ENCODE measurements around the gene NNT.

The NNT gene

DNA sequence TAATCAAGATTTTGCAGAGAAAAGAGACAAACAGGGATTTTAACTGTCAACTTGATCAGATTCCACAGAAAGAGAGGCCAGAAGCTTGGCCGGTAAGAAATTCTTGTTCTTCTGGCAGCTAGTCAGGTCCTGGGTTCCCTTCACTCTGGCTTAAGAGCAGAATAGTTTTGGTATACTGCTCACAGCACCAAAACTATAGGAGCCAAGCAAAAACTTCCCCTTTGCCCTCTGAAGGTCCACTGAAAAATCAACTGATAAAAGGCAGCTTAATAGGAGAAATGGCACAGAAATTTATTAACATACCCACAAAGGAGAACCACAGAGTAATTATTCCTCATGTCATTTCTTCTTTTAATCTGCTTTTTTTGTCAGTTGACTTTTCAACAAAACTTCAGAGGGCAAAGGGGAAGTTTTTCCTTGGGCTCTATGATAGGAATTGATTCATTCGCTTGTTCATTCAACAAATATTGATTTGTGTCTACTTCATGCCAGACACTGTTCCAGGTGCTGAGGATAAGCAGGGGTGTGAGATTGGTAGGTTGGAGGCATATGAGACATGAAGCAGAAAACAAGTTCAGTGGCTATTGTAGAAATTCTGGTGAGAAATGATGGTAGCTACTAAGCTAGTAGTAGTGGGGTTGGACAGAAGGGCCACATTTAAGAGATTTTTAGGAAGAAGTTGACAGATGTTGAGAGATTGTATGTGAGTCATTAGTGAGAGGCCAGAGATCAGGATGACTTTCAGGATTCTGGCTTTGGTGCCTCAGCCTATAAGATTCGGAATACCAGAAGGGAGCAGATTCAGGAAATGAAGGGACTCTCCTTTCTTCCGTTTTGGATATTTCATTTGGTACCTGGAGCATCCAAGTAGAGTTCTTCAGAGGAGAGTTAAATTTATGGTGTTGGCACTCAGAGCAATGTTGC is 20.6 kb upstream of the NNT start:
- H3K4me3 ChIP-seq (ENCODE audit: control insufficient read depth in 1 of 7, extremely low read depth in 1 of 7, insufficient read depth in 4 of 7, low read depth in 2 of 7, low read length in 6 of 7): no peak overlapping the region
- CTCF ChIA-PET: no interaction called here
- peaks cover 3 to 9% (median 4%) of the 10 kb centered on the region in 4 experiments for H3K36me3 ChIP-seq (ENCODE audit: control insufficient read depth in 4 of 4, insufficient read depth in 4 of 4, low read length in 3 of 4)
- POLR2A ChIA-PET: no interaction called here
- no peak for DNase-seq
- H3K27ac ChIP-seq (ENCODE audit: insufficient read depth in 1 of 2, low read depth in 1 of 2, low read length in 2 of 2, poor library complexity in 1 of 2, severe bottlenecking in 2 of 2): no peak overlapping the region
- H3K27me3 ChIP-seq (replicated peaks in 2 of 5; ENCODE audit: control insufficient read depth in 4 of 5, insufficient read depth in 5 of 5, low read length in 4 of 5): no peaks in the 10 kb centered on the region
- H3K9me3 ChIP-seq (ENCODE audit: control extremely low read depth in 1 of 5, control insufficient read depth in 4 of 5, insufficient read depth in 2 of 5, low read depth in 1 of 5, low read length in 4 of 5): no peaks in the 10 kb centered on the region
- no peaks in the 10 kb centered on the region for H3K4me1 ChIP-seq (ENCODE audit: control extremely low read depth in 1 of 4, control insufficient read depth in 4 of 4, insufficient read depth in 4 of 4, low read length in 3 of 4)
- 100% methylated on average over 4 of the region's 4 CpGs for WGBS (ENCODE audit: insufficient coverage)

DNA sequence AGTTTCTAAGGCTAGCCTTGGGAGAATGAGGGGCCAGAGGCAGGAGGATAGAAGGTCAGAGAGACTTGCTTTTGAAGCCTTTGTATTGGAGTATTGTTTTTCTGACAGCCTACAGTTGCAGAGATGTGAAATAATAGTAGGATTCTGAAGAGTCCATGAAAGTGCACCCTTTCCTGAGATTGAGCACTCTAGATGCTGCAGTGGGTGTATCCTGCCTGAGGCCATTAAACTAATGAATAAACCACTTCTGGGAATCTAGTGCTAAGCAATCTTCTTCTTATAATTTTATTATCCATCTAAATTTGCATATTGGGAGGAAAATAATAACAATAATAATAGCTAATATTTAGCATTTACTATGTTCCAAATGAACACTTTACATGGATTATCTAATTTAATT is 19.3 kb upstream of the NNT start:
- Histone ChIP-seq H3K4me1 (ENCODE audit: control extremely low read depth in 1 of 4, control insufficient read depth in 4 of 4, insufficient read depth in 4 of 4, low read length in 3 of 4) (no peaks in the 10 kb centered on the region), H3K9me3 (ENCODE audit: control extremely low read depth in 1 of 5, control insufficient read depth in 4 of 5, insufficient read depth in 2 of 5, low read depth in 1 of 5, low read length in 4 of 5) (no peaks in the 10 kb centered on the region), H3K4me3 (ENCODE audit: control insufficient read depth in 1 of 7, extremely low read depth in 1 of 7, insufficient read depth in 4 of 7, low read depth in 2 of 7, low read length in 6 of 7) (no peak overlapping the region), H3K27ac (ENCODE audit: insufficient read depth in 1 of 2, low read depth in 1 of 2, low read length in 2 of 2, poor library complexity in 1 of 2, severe bottlenecking in 2 of 2) (no peak overlapping the region), H3K36me3 (ENCODE audit: control insufficient read depth in 4 of 4, insufficient read depth in 4 of 4, low read length in 3 of 4) (peaks cover 2 to 9% (median 4%) of the 10 kb centered on the region in 4 experiments), H3K27me3 (replicated peaks in 2 of 5; ENCODE audit: control insufficient read depth in 4 of 5, insufficient read depth in 5 of 5, low read length in 4 of 5) (no peaks in the 10 kb centered on the region)
- no peak for DNase-seq
- POLR2A ChIA-PET: no interaction called here
- CTCF ChIA-PET: no interaction called here

DNA sequence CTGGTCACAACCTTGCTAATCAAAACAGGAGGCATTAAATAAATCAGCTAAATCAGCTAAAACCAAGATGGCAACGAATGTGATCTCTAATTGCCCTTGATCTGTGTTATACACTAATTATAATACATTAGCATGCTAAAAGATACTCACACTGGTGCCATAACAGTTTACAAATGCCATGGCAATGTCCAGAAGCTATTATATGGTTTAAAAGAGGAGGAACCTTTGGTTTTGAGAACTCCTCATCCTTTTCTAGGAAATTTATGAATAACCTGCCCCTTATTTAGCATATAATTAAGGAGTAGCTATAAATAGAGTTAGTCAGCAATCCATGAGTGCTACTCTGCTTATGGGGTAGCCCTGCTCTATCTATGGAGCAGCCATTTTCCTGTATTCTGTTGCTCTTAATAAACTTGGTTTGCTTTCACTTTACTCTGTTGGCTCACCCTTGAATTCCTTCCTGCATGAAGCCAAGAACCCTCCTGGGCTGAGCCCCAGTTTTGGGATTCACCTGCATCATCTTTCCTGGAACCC is 18.7 kb upstream of the NNT start:
- no peak overlapping the region for H3K4me3 ChIP-seq (ENCODE audit: control insufficient read depth in 1 of 7, extremely low read depth in 1 of 7, insufficient read depth in 4 of 7, low read depth in 2 of 7, low read length in 6 of 7)
- DNase-seq: no peak
- H3K36me3 ChIP-seq (ENCODE audit: control insufficient read depth in 4 of 4, insufficient read depth in 4 of 4, low read length in 3 of 4): peaks cover 2 to 9% (median 4%) of the 10 kb centered on the region in 4 experiments
- H3K9me3 ChIP-seq (ENCODE audit: control extremely low read depth in 1 of 5, control insufficient read depth in 4 of 5, insufficient read depth in 2 of 5, low read depth in 1 of 5, low read length in 4 of 5): no peaks in the 10 kb centered on the region
- no peaks in the 10 kb centered on the region for H3K4me1 ChIP-seq (ENCODE audit: control extremely low read depth in 1 of 4, control insufficient read depth in 4 of 4, insufficient read depth in 4 of 4, low read length in 3 of 4)
- POLR2A ChIA-PET: no interaction called here
- no peak overlapping the region for H3K27ac ChIP-seq (ENCODE audit: insufficient read depth in 1 of 2, low read depth in 1 of 2, low read length in 2 of 2, poor library complexity in 1 of 2, severe bottlenecking in 2 of 2)
- CTCF ChIA-PET: no interaction called here
- WGBS (ENCODE audit: insufficient coverage): no CpG with 5 or more reads among the region's 1 CpG
- no peaks in the 10 kb centered on the region for H3K27me3 ChIP-seq (replicated peaks in 2 of 5; ENCODE audit: control insufficient read depth in 4 of 5, insufficient read depth in 5 of 5, low read length in 4 of 5)

DNA sequence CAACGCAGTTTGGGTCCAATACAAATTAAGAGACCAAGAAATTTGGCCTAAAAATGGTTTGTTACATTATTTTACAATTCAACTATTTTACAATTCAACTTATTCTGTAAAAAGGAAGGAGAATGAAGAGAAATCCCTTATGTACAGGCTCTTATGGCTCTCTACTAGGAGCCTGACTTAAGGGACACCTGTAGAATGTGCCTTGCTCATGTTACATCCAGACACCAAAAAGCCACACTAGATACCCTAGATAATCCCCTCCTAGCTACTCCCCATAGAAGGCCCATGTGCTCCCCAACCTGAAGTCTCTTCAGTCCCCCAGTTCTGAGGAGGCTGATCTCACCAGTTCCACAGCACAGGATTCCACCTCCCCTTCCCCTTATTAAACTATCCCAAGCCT is 14.1 kb upstream of the NNT start:
- Histone ChIP-seq H3K4me3 (ENCODE audit: control insufficient read depth in 1 of 7, extremely low read depth in 1 of 7, insufficient read depth in 4 of 7, low read depth in 2 of 7, low read length in 6 of 7) (no peak overlapping the region), H3K27me3 (replicated peaks in 2 of 5; ENCODE audit: control insufficient read depth in 4 of 5, insufficient read depth in 5 of 5, low read length in 4 of 5) (no peaks in the 10 kb centered on the region), H3K9me3 (ENCODE audit: control extremely low read depth in 1 of 5, control insufficient read depth in 4 of 5, insufficient read depth in 2 of 5, low read depth in 1 of 5, low read length in 4 of 5) (no peaks in the 10 kb centered on the region), H3K27ac (ENCODE audit: insufficient read depth in 1 of 2, low read depth in 1 of 2, low read length in 2 of 2, poor library complexity in 1 of 2, severe bottlenecking in 2 of 2) (no peak overlapping the region), H3K36me3 (ENCODE audit: control insufficient read depth in 4 of 4, insufficient read depth in 4 of 4, low read length in 3 of 4) (peaks cover 0 to 3% (median under 1%) of the 10 kb centered on the region in 4 experiments), H3K4me1 (ENCODE audit: control extremely low read depth in 1 of 4, control insufficient read depth in 4 of 4, insufficient read depth in 4 of 4, low read length in 3 of 4) (peaks cover 0 to 14% (median 0%) of the 10 kb centered on the region in 4 experiments)
- POLR2A ChIA-PET: no interaction called here
- CTCF ChIA-PET: no interaction called here
- no peak for DNase-seq
- WGBS (ENCODE audit: insufficient coverage): no CpG with 5 or more reads among the region's 1 CpG

DNA sequence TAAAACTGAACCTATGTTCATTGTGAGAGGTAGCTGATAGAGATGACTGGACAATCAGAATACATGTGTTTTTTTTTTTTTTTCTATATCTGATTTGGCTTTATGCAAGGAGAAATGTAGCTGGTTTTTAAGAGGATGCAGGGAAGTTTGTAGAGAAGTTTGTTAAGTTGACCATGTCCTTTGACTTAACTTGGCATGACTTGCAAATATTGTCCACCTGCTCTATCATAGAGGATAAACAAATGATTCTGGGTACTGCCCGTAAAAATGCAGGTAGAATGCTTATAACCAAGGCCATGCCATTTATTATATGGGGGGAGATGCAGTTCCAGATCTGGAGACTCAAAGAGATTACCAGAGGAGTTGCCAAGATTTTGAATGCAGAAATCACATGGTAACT is 13.7 kb upstream of the NNT start:
- Histone ChIP-seq H3K27ac (ENCODE audit: insufficient read depth in 1 of 2, low read depth in 1 of 2, low read length in 2 of 2, poor library complexity in 1 of 2, severe bottlenecking in 2 of 2) (no peak overlapping the region), H3K27me3 (replicated peaks in 2 of 5; ENCODE audit: control insufficient read depth in 4 of 5, insufficient read depth in 5 of 5, low read length in 4 of 5) (no peaks in the 10 kb centered on the region), H3K36me3 (ENCODE audit: control insufficient read depth in 4 of 4, insufficient read depth in 4 of 4, low read length in 3 of 4) (peaks cover 0 to 3% (median under 1%) of the 10 kb centered on the region in 4 experiments), H3K4me1 (ENCODE audit: control extremely low read depth in 1 of 4, control insufficient read depth in 4 of 4, insufficient read depth in 4 of 4, low read length in 3 of 4) (peaks cover 0 to 14% (median 0%) of the 10 kb centered on the region in 4 experiments), H3K4me3 (ENCODE audit: control insufficient read depth in 1 of 7, extremely low read depth in 1 of 7, insufficient read depth in 4 of 7, low read depth in 2 of 7, low read length in 6 of 7) (no peak overlapping the region), H3K9me3 (ENCODE audit: control extremely low read depth in 1 of 5, control insufficient read depth in 4 of 5, insufficient read depth in 2 of 5, low read depth in 1 of 5, low read length in 4 of 5) (no peaks in the 10 kb centered on the region)
- no peak for DNase-seq
- CTCF ChIA-PET: interaction anchor here (0.7 to 1.4 kb wide), 2 partner anchors 30 to 31 kb away, joined by 3 read pairs; no protein-coding TSS in a partner anchor
- POLR2A ChIA-PET: no interaction called here
- WGBS (ENCODE audit: insufficient coverage): 100% methylated on average over 1 of the region's 1 CpG

DNA sequence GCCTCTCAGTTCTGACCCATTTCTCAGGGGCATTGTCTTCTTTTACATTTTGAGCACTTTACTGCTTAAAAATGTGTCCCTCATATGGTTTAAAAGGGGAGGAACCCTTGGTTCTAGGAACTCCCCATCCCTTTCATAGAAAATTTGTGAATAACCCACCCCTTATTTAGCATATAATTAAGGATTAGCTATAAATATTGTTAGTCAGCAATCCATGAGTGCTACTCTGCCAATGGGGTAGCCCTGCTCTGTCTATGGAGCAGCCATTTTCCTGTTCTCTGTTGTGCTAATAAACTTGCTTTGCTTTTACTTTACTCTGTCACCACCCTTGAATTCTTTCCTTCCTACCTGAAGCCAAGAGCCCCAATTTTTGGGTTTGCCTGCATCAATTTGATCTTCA is 12.3 kb upstream of the NNT start:
- H3K9me3 ChIP-seq (ENCODE audit: control extremely low read depth in 1 of 5, control insufficient read depth in 4 of 5, insufficient read depth in 2 of 5, low read depth in 1 of 5, low read length in 4 of 5): no peaks in the 10 kb centered on the region
- no peak overlapping the region for H3K4me3 ChIP-seq (ENCODE audit: control insufficient read depth in 1 of 7, extremely low read depth in 1 of 7, insufficient read depth in 4 of 7, low read depth in 2 of 7, low read length in 6 of 7)
- DNase-seq: no peak
- CTCF ChIA-PET: interaction anchor here (1.4 to 1.5 kb wide), 2 partner anchors 30 to 31 kb away, joined by 3 to 4 read pairs; no protein-coding TSS in a partner anchor
- H3K27ac ChIP-seq (ENCODE audit: insufficient read depth in 1 of 2, low read depth in 1 of 2, low read length in 2 of 2, poor library complexity in 1 of 2, severe bottlenecking in 2 of 2): no peak overlapping the region
- peaks cover 0 to 3% (median 0%) of the 10 kb centered on the region in 4 experiments for H3K36me3 ChIP-seq (ENCODE audit: control insufficient read depth in 4 of 4, insufficient read depth in 4 of 4, low read length in 3 of 4)
- no peaks in the 10 kb centered on the region for H3K27me3 ChIP-seq (replicated peaks in 2 of 5; ENCODE audit: control insufficient read depth in 4 of 5, insufficient read depth in 5 of 5, low read length in 4 of 5)
- H3K4me1 ChIP-seq (ENCODE audit: control extremely low read depth in 1 of 4, control insufficient read depth in 4 of 4, insufficient read depth in 4 of 4, low read length in 3 of 4): peaks cover 0 to 14% (median 0%) of the 10 kb centered on the region in 4 experiments
- POLR2A ChIA-PET: no interaction called here

DNA sequence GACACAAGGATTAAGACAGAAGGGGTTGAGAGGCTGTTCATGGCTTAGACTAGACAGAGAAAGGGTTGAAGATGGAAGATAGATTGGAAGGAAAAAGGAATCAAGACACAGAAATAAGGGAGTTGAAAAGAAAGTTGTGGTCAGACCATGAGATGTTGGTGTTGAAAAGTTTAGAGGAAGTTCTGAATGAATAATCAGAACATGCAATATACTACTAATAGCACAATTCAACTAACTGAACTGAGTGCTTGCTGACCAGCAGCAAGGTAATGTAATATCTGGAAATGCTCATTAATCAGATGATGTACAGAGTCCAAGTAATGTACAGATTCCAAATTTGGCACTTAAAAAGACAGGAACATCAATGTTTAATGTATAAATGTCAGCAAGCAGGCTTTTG is 10.6 kb upstream of the NNT start:
- peak in 2 of 3 donors; percentile 18 to 31 for DNase-seq
- H3K27me3 ChIP-seq (replicated peaks in 2 of 5; ENCODE audit: control insufficient read depth in 4 of 5, insufficient read depth in 5 of 5, low read length in 4 of 5): no peaks in the 10 kb centered on the region
- ChIA-PET POLR2A (no interaction called here), CTCF (interaction anchor here (1.0 kb wide), 1 partner anchor 14 kb away, joined by 3 read pairs; no protein-coding TSS in a partner anchor)
- H3K36me3 ChIP-seq (ENCODE audit: control insufficient read depth in 4 of 4, insufficient read depth in 4 of 4, low read length in 3 of 4): peaks cover 0 to 3% (median 0%) of the 10 kb centered on the region in 4 experiments
- H3K27ac ChIP-seq (ENCODE audit: insufficient read depth in 1 of 2, low read depth in 1 of 2, low read length in 2 of 2, poor library complexity in 1 of 2, severe bottlenecking in 2 of 2): no peak overlapping the region
- peaks cover 0 to 14% (median 0%) of the 10 kb centered on the region in 4 experiments for H3K4me1 ChIP-seq (ENCODE audit: control extremely low read depth in 1 of 4, control insufficient read depth in 4 of 4, insufficient read depth in 4 of 4, low read length in 3 of 4)
- H3K4me3 ChIP-seq (ENCODE audit: control insufficient read depth in 1 of 7, extremely low read depth in 1 of 7, insufficient read depth in 4 of 7, low read depth in 2 of 7, low read length in 6 of 7): no peak overlapping the region
- H3K9me3 ChIP-seq (ENCODE audit: control extremely low read depth in 1 of 5, control insufficient read depth in 4 of 5, insufficient read depth in 2 of 5, low read depth in 1 of 5, low read length in 4 of 5): no peaks in the 10 kb centered on the region

Data from common myeloid progenitor, CD34-positive (primary cell).